ENCODE results near the gene TAS1R3.

Gene TAS1R3

DNA sequence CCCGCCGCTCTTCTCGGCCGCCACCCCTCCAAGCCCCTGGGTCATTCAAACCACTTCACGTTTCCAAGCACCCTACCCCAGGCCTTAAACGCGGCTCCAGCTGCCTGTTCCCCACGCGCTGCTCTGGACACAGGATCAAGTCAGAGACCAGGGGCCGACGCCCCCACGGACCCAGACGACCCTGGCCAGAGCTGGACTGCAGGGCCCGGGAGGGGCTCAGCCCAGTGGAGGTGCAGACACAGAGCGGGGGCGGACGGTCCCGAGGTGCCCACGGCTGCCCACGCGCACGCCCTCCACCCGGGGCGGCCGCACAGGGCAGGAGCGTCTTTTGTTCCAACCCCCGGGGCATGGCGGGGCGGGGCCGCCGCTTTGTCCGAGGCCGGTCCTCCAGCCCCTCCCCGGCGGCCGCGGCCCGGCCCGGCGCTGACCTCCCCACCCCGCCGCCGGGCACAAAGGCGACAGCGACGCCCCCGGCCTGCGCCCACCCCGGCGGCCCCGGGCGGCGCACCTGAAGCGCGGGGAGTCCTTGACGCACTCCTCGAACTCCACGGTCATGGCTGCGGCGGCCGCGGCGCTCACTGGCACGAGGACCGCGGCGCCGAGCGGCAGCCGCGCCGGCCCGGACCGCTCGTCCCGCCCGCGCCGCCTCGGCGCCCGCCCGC is 23.7 kb upstream of the TAS1R3 start:
- DNase-seq (ENCODE audit: low read depth): no peak
- TF ChIP-seq, protein P1, sequence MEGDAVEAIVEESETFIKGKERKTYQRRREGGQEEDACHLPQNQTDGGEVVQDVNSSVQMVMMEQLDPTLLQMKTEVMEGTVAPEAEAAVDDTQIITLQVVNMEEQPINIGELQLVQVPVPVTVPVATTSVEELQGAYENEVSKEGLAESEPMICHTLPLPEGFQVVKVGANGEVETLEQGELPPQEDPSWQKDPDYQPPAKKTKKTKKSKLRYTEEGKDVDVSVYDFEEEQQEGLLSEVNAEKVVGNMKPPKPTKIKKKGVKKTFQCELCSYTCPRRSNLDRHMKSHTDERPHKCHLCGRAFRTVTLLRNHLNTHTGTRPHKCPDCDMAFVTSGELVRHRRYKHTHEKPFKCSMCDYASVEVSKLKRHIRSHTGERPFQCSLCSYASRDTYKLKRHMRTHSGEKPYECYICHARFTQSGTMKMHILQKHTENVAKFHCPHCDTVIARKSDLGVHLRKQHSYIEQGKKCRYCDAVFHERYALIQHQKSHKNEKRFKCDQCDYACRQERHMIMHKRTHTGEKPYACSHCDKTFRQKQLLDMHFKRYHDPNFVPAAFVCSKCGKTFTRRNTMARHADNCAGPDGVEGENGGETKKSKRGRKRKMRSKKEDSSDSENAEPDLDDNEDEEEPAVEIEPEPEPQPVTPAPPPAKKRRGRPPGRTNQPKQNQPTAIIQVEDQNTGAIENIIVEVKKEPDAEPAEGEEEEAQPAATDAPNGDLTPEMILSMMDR (IDR thresholded peaks at IDR 0.05; ENCODE audit: low read depth, low read length, missing control alignments): no peak
- H3K4me3 ChIP-seq (ENCODE audit: low read depth, low read length): peak overlapping the region; percentile 76

DNA sequence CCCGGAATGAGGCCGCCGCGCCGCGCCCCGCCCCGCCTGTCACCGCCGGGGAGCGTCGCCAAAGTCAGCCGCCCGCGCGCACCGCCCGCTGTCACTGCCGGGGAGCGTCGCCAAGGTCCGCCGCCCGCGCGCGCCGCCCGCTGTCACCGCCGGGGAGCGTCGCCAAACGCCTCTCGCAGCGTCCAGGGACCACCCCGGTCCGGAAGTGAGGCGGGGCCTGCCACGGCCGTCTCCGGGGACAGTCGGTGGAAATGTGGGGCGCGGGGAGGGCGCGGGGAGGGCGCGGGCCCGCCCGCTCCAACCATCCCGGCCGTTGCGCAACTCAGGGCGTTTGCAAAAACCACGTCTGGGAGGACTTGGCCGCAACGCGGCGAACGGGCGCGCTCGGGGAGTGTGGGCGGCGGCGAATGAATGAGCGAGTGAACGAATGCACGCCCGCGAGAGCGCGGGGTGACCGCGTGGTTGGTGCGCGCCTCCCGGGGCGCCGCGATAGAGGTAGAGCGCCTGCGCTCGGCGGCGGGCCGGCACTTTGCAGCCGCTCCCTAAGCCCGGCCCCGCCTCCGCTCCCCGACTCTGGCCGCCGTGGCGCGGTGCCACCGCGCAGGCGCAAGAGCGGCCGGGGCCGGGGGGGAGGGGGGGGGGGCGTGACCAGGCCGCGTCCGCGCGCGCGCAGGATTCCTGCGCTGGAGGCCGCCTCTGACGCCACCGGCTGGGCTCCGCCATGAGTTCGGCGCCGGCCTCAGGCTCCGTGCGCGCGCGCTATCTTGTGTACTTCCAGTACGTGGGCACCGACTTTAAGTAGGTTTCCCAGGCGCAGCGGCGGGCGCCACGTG is 22.9 kb upstream of the TAS1R3 start, which contains the start of the genes ACAP3 and PUSL1:
TSS of gene ACAP3 (minus strand) at position 8 of the 833 bp plus-strand sequence. CDS start 115 bp downstream, outside the sequence.
TSS of gene PUSL1 (plus strand) at position 675 of the 833 bp plus-strand sequence. CDS start at position 722, 47 bp downstream.
- H3K4me3 ChIP-seq (ENCODE audit: low read depth, low read length): peak within 1 kb of the TSS; percentile 89
- peak; percentile 57 for DNase-seq (ENCODE audit: low read depth)
- TF ChIP-seq, protein P1 (IDR thresholded peaks at IDR 0.05; ENCODE audit: low read depth, low read length, missing control alignments): no peak

DNA sequence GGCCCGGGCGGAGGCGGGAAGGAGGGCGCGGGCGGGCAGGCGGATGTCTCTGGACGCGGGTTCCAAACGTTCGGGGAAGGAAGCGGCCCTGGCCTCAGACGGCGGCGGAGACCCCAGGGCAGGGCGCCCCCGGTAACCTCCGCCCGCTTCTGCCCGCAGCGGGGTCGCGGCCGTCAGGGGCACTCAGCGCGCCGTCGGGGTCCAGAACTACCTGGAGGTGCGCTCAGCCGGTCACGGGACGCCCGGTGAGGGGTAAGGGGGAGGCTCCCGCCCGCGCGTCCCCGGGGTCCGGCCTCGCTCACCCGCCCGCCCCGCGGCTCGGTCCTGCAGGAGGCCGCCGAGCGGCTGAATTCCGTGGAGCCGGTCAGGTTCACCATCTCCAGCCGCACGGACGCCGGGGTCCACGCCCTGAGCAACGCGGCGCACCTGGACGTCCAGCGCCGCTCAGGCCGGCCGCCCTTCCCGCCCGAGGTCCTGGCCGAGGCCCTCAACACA is 22.3 kb upstream of the TAS1R3 start:
- TF ChIP-seq, protein P1 (IDR thresholded peaks at IDR 0.05; ENCODE audit: low read depth, low read length, missing control alignments): no peak
- DNase-seq (ENCODE audit: low read depth): no peak
- peak overlapping the region; percentile 89 for H3K4me3 ChIP-seq (ENCODE audit: low read depth, low read length)

DNA sequence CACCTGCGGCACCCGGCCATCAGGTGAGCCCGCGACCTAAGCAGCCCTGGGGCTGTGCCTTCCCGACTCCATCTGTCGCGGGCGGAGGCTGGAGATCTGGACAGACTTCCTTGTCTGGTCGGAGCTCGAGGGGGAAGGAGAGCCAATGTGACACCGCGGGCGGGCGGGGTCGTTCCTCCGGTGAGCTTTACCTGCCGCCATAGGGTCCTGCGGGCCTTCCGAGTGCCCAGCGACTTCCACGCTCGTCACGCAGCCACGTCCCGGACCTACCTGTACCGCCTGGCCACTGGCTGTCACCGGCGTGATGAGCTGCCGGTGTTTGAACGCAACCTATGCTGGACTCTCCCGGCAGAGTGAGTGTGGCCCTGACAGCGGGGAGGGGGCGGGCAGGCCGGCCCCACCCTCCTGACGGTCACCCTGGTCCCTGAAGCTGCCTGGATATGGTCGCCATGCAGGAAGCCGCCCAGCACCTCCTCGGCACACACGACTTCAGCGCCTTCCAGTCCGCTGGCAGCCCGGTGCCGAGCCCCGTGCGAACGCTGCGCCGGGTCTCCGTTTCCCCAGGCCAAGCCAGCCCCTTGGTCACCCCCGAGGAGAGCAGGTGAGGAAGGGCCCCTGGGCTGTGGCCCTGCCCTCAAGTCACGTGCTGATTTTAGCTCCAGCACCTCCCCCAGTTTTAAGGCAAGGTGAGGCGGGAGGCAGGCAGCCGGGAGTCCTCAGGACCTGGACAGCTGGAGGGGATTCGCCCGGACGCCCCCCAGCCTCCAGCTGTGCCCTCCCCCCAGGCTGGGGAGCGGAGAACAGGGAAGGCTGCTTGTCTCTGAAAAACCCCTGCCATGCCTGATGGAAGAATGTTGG is 21.6 kb upstream of the TAS1R3 start:
- TF ChIP-seq, protein P1 (IDR thresholded peaks at IDR 0.05; ENCODE audit: low read depth, low read length, missing control alignments): no peak
- DNase-seq (ENCODE audit: low read depth): no peak
- peak overlapping the region; percentile 89 for H3K4me3 ChIP-seq (ENCODE audit: low read depth, low read length)

DNA sequence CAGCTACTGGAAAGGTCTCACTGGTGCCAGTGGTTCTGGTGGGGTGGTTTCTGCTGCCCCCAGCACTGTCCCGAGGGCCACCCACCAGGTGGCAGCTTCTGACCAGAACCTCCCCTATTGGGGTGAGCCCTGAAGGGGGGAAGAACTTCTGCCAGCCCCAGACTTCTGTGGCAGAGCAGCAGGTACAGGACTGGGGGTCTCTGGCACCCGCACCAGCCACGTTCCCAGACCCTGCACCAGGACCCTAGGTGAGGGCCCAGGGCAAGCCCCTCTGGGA is 21.0 kb upstream of the TAS1R3 start:
- TF ChIP-seq, protein P1 (IDR thresholded peaks at IDR 0.05; ENCODE audit: low read depth, low read length, missing control alignments): no peak
- no peak overlapping the region for H3K4me3 ChIP-seq (ENCODE audit: low read depth, low read length)

DNA sequence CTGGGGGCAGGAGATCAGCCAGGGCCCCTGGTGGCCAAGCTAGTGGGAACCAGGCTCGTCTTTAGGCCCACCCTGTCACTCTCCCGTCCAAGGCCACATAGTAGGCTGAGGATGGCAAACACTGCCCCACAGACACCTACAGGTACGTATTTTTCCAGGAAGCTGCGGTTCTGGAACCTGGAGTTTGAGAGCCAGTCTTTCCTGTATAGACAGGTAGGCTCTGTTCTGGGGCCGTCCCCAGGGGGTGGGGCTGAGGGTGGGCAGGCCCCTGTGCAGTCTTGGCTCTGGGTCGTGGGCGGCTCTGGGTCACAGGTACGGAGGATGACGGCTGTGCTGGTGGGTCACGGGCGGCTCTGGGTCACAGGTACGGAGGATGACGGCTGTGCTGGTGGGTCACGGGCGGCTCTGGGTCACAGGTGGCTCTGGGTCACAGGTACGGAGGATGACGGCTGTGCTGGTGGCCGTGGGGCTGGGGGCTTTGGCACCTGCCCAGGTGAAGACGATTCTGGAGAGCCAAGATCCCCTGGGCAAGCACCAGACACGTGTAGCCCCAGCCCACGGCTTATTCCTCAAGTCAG is 20.5 kb upstream of the TAS1R3 start:
- DNase-seq (ENCODE audit: low read depth): no peak
- H3K4me3 ChIP-seq (ENCODE audit: low read depth, low read length): no peak overlapping the region
- TF ChIP-seq, protein P1 (IDR thresholded peaks at IDR 0.05; ENCODE audit: low read depth, low read length, missing control alignments): no peak

More for the DNA sequence above, 21.0 kb upstream of the TAS1R3 start:
- DNase-seq (ENCODE audit: low read depth): no peak
